Measurements from ENCODE around the gene ANKRD63. TPM values are rescaled to one million over a fixed set of nuclear protein-coding genes. Genes with fewer than 3 reads are reported as not detected.
A peak's percentile ranks its signal among the peaks of the same experiment; 100 is the strongest.

Gene ANKRD63
- total RNA-seq, 1 experiment from 2014 or later = not detected

GRCh38 chr15:40320931-40321371 is 38.1 kb upstream of the ANKRD63 start:
- TF ChIP-seq, protein P1, sequence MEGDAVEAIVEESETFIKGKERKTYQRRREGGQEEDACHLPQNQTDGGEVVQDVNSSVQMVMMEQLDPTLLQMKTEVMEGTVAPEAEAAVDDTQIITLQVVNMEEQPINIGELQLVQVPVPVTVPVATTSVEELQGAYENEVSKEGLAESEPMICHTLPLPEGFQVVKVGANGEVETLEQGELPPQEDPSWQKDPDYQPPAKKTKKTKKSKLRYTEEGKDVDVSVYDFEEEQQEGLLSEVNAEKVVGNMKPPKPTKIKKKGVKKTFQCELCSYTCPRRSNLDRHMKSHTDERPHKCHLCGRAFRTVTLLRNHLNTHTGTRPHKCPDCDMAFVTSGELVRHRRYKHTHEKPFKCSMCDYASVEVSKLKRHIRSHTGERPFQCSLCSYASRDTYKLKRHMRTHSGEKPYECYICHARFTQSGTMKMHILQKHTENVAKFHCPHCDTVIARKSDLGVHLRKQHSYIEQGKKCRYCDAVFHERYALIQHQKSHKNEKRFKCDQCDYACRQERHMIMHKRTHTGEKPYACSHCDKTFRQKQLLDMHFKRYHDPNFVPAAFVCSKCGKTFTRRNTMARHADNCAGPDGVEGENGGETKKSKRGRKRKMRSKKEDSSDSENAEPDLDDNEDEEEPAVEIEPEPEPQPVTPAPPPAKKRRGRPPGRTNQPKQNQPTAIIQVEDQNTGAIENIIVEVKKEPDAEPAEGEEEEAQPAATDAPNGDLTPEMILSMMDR (IDR thresholded peaks at IDR 0.05; ENCODE audit: unreplicated experiment) = peak; percentile 72
- peaks cover 4% of the 10 kb centered on the region for H3K36me3 Mint-ChIP-seq (ENCODE audit: insufficient read depth, unreplicated experiment)
- peak; percentile 75 for DNase-seq (ENCODE audit: unreplicated experiment)
- CTCF ChIA-PET = interaction anchor here (0.6 to 7.1 kb wide), 25 partner anchors 8 to 233 kb away, joined by 3 to 123 read pairs (median 3); partner anchors contain the start of genes ANKRD63, CCDC9B, IVD and KNSTRN
- H3K4me1 Mint-ChIP-seq (ENCODE audit: insufficient read depth, unreplicated experiment) = peaks cover 16% of the 10 kb centered on the region
- intact Hi-C loops (cut with micrococcal nuclease) = loop anchor here (1.0 to 2.0 kb wide), 3 partner anchors 17 to 100 kb away; no protein-coding TSS in a partner anchor
- no TSS peak for BruUV-seq (replicated peaks)
- H3K4me3 Mint-ChIP-seq (ENCODE audit: unreplicated experiment) = no peak overlapping the region
- no peaks in the 10 kb centered on the region for H3K27me3 Mint-ChIP-seq (ENCODE audit: insufficient read depth, unreplicated experiment)
- POLR2A ChIA-PET = interaction anchor here (0.6 to 2.3 kb wide), 2 partner anchors 20 to 47 kb away, joined by 3 to 7 read pairs; partner anchors contain the start of gene CCDC9B
- H3K9me3 Mint-ChIP-seq (ENCODE audit: unreplicated experiment) = no peaks in the 10 kb centered on the region
- H3K27ac Mint-ChIP-seq (ENCODE audit: low read depth, unreplicated experiment) = no peak overlapping the region

GRCh38 chr15:40320409-40320808 is 37.5 kb upstream of the ANKRD63 start:
- Mint-ChIP-seq H3K27ac (ENCODE audit: low read depth, unreplicated experiment) (no peak overlapping the region), H3K9me3 (ENCODE audit: unreplicated experiment) (no peaks in the 10 kb centered on the region), H3K4me3 (ENCODE audit: unreplicated experiment) (no peak overlapping the region), H3K4me1 (ENCODE audit: insufficient read depth, unreplicated experiment) (peaks cover 16% of the 10 kb centered on the region), H3K27me3 (ENCODE audit: insufficient read depth, unreplicated experiment) (no peaks in the 10 kb centered on the region), H3K36me3 (ENCODE audit: insufficient read depth, unreplicated experiment) (no peaks in the 10 kb centered on the region)
- TF ChIP-seq, protein P1 (IDR thresholded peaks at IDR 0.05; ENCODE audit: unreplicated experiment) = no peak
- POLR2A ChIA-PET = no interaction called here
- no peak for DNase-seq (ENCODE audit: unreplicated experiment)
- BruUV-seq (replicated peaks) = no TSS peak
- CTCF ChIA-PET = interaction anchor here (0.6 to 7.1 kb wide), 21 partner anchors 8 to 142 kb away, joined by 3 to 123 read pairs (median 4); partner anchors contain the start of genes BAHD1, CCDC9B and PLCB2
- intact Hi-C loops (cut with micrococcal nuclease) = loop anchor here (2.0 kb wide), 1 partner anchor 100 kb away; no protein-coding TSS in a partner anchor

DNA sequence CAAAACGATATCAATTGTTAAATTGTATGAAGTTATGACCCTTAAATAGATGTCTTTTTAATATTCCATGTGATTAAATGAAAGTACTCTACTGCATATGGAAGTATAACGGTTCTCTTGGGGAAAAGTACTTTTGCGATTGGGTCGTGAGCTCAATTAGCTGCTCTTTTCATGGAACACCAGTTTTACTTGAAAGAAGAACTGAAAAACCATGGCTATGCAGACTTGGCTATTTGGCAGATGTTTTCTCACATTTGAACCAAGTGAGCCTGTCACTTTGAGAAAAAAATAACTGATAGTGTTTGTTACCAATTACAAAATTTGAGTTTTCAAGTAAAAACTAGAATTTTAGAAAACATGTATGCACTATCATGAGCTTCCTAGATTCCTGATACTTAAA is 34.7 kb upstream of the ANKRD63 start:
- H3K27me3 Mint-ChIP-seq (ENCODE audit: insufficient read depth, unreplicated experiment) = no peaks in the 10 kb centered on the region
- H3K36me3 Mint-ChIP-seq (ENCODE audit: insufficient read depth, unreplicated experiment) = no peaks in the 10 kb centered on the region
- no peak for DNase-seq (ENCODE audit: unreplicated experiment)
- TF ChIP-seq, protein P1 (IDR thresholded peaks at IDR 0.05; ENCODE audit: unreplicated experiment) = no peak
- ChIA-PET CTCF (interaction anchor here (1.1 to 13.6 kb wide), 4 partner anchors 12 to 41 kb away, joined by 3 to 137 read pairs (median 88); partner anchors contain the start of gene CCDC9B), POLR2A (interaction anchor here (0.7 to 1.6 kb wide), 3 partner anchors 11 to 38 kb away, joined by 3 to 5 read pairs (median 3); no protein-coding TSS in a partner anchor)
- intact Hi-C loops (cut with micrococcal nuclease) = no loop called here
- no TSS peak for BruUV-seq (replicated peaks)
- no peak overlapping the region for H3K27ac Mint-ChIP-seq (ENCODE audit: low read depth, unreplicated experiment)
- peaks cover 22% of the 10 kb centered on the region for H3K4me1 Mint-ChIP-seq (ENCODE audit: insufficient read depth, unreplicated experiment)
- H3K9me3 Mint-ChIP-seq (ENCODE audit: unreplicated experiment) = no peaks in the 10 kb centered on the region
- H3K4me3 Mint-ChIP-seq (ENCODE audit: unreplicated experiment) = no peak overlapping the region

DNA sequence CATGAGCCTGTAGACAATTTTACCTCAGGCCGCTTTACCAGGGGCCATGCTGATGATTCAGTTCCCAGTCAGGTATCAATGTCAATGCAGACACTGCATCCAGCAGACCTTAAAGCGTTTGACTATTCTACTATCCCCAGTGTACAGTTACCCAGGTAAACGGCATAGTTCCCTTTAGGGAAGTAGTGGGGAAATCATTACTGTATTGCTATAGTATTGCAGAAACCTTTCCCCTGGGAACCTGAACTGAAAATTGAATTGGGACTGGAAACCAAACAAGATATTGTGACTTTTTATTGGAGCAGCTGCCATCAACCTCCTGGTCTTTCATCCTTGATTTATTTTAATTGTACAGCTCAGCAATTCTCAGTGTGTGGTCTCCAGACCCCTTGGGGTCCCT is 34.1 kb upstream of the ANKRD63 start:
- Mint-ChIP-seq H3K4me3 (ENCODE audit: unreplicated experiment) (no peak overlapping the region), H3K27me3 (ENCODE audit: insufficient read depth, unreplicated experiment) (no peaks in the 10 kb centered on the region), H3K36me3 (ENCODE audit: insufficient read depth, unreplicated experiment) (no peaks in the 10 kb centered on the region), H3K27ac (ENCODE audit: low read depth, unreplicated experiment) (no peak overlapping the region), H3K4me1 (ENCODE audit: insufficient read depth, unreplicated experiment) (peaks cover 15% of the 10 kb centered on the region), H3K9me3 (ENCODE audit: unreplicated experiment) (no peaks in the 10 kb centered on the region)
- ChIA-PET CTCF (interaction anchor here (2.5 to 13.6 kb wide), 4 partner anchors 22 to 99 kb away, joined by 13 to 137 read pairs (median 90); partner anchors contain the start of gene CCDC9B), POLR2A (interaction anchor here (1.4 to 1.6 kb wide), 2 partner anchors 12 to 38 kb away, joined by 3 to 5 read pairs; no protein-coding TSS in a partner anchor)
- no peak for DNase-seq (ENCODE audit: unreplicated experiment)
- intact Hi-C loops (cut with micrococcal nuclease) = no loop called here
- TF ChIP-seq, protein P1 (IDR thresholded peaks at IDR 0.05; ENCODE audit: unreplicated experiment) = no peak
- BruUV-seq (replicated peaks) = no TSS peak
